ENCODE data around the gene EGFR.

- no peak for TF ChIP-seq CTCF (conservative IDR thresholded peaks at IDR 0.05; ENCODE audit: low read depth, low read length)
- TF ChIP-seq EZH2 (IDR thresholded peaks at IDR 0.05; ENCODE audit: low read length, unreplicated experiment), result no peak
Observed at GRCh38 chr7:55224810-55225209, 206.0 kb downstream of the EGFR start.
